ENCODE measurements around the gene PARN.

The PARN gene

DNA sequence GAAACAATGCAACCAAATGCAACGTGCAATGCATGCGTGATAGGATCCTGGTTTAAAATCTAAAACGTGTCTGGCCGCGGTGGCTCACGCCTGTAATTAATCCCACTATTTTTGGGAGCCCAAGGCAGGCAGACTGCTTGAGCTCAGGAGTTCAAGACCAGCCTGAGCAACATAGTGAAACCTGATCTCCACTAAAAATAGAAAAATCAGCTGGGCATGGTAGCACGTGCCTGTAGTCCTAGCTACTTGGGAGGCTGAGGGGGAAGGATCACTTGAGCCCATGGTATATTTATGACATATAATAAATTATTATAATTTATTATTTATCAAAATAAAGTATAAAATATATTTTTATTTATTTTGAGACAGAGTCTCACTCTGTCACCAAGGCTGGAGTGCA is 241.8 kb downstream of the PARN start:
- TF ChIP-seq, protein P1, sequence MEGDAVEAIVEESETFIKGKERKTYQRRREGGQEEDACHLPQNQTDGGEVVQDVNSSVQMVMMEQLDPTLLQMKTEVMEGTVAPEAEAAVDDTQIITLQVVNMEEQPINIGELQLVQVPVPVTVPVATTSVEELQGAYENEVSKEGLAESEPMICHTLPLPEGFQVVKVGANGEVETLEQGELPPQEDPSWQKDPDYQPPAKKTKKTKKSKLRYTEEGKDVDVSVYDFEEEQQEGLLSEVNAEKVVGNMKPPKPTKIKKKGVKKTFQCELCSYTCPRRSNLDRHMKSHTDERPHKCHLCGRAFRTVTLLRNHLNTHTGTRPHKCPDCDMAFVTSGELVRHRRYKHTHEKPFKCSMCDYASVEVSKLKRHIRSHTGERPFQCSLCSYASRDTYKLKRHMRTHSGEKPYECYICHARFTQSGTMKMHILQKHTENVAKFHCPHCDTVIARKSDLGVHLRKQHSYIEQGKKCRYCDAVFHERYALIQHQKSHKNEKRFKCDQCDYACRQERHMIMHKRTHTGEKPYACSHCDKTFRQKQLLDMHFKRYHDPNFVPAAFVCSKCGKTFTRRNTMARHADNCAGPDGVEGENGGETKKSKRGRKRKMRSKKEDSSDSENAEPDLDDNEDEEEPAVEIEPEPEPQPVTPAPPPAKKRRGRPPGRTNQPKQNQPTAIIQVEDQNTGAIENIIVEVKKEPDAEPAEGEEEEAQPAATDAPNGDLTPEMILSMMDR (IDR thresholded peaks at IDR 0.05; ENCODE audit: low read length, missing control alignments), result no peak
- DNase-seq (ENCODE audit: low read depth), result no peak
- no peak overlapping the region for H3K4me3 ChIP-seq (replicated peaks; ENCODE audit: low read depth, low read length)

DNA sequence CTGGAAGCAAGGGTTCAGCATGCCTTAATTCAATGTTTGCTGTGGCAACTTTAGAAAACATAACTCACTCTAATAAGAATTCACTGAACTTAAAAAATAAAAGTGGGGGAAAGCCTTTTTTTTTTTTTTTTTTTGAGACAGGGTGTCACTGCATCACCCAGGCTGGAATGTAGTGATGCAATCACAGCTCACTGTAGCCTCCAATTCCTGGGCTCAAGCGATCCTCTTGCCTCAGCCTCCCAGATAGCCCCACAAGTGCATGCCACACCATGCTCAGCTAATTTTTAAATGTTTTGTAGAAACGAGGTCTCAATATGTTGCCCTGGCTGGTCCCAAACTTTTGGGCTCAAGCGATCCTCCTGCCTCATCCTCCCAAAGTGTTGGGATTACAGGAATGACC is 243.9 kb downstream of the PARN start:
- H3K4me3 ChIP-seq (replicated peaks; ENCODE audit: low read depth, low read length), result no peak overlapping the region
- DNase-seq (ENCODE audit: low read depth), result no peak
- TF ChIP-seq, protein P1 (IDR thresholded peaks at IDR 0.05; ENCODE audit: low read length, missing control alignments), result no peak
